GM19193 (cell line): ENCODE data around the gene ADGRB3.

Experiments used
- POLR2A ChIP-seq: IDR thresholded peaks from 4 replicates; pipeline ENCODE4 v1.6.1; 2011; ENCODE audit not compliant: insufficient read depth, insufficient read length; ENCODE audit errors: extremely low read depth

ADGRB3 gene

GRCh38 chr6:68639211-68639610 is 4.1 kb downstream of the ADGRB3 start:
- no peak for TF ChIP-seq POLR2A

GRCh38 chr6:68639826-68640490 is 4.9 kb downstream of the ADGRB3 start:
- no peak for TF ChIP-seq POLR2A

- TF ChIP-seq POLR2A: no peak
These were observed 5.4 kb downstream of the ADGRB3 start for GRCh38 chr6:68640491-68640835.

- no peak for TF ChIP-seq POLR2A
These were observed 6.1 kb downstream of the ADGRB3 start for GRCh38 chr6:68641172-68641571.

- TF ChIP-seq POLR2A: no peak
These were observed 7.0 kb downstream of the ADGRB3 start for GRCh38 chr6:68642081-68642480.

- TF ChIP-seq POLR2A: no peak
These were observed 7.9 kb downstream of the ADGRB3 start for GRCh38 chr6:68642977-68643376.

GRCh38 chr6:68649669-68650068 is 14.6 kb downstream of the ADGRB3 start:
- TF ChIP-seq POLR2A: no peak

GRCh38 chr6:68650142-68650541 is 15.1 kb downstream of the ADGRB3 start:
- TF ChIP-seq POLR2A: no peak

- TF ChIP-seq POLR2A: no peak
These were observed 16.2 kb downstream of the ADGRB3 start for GRCh38 chr6:68651011-68651985.

GRCh38 chr6:68652117-68652536 is 17.0 kb downstream of the ADGRB3 start:
- TF ChIP-seq POLR2A: no peak

- no peak for TF ChIP-seq POLR2A
These were observed 18.1 kb downstream of the ADGRB3 start for GRCh38 chr6:68653074-68653705.

- TF ChIP-seq POLR2A: no peak
These were observed 18.6 kb downstream of the ADGRB3 start for GRCh38 chr6:68653706-68654089.

GRCh38 chr6:68654134-68654533 is 19.1 kb downstream of the ADGRB3 start:
- TF ChIP-seq POLR2A: no peak

- TF ChIP-seq POLR2A: no peak
These were observed 19.9 kb downstream of the ADGRB3 start for GRCh38 chr6:68655028-68655427.

GRCh38 chr6:68657374-68658139 is 22.5 kb downstream of the ADGRB3 start:
- no peak for TF ChIP-seq POLR2A

- TF ChIP-seq POLR2A: no peak
These were observed 23.3 kb downstream of the ADGRB3 start for GRCh38 chr6:68658338-68658737.

GRCh38 chr6:68673255-68673654 is 38.2 kb downstream of the ADGRB3 start:
- TF ChIP-seq POLR2A: no peak
